ENCODE data around the gene TOMM34.

Gene TOMM34

DNA sequence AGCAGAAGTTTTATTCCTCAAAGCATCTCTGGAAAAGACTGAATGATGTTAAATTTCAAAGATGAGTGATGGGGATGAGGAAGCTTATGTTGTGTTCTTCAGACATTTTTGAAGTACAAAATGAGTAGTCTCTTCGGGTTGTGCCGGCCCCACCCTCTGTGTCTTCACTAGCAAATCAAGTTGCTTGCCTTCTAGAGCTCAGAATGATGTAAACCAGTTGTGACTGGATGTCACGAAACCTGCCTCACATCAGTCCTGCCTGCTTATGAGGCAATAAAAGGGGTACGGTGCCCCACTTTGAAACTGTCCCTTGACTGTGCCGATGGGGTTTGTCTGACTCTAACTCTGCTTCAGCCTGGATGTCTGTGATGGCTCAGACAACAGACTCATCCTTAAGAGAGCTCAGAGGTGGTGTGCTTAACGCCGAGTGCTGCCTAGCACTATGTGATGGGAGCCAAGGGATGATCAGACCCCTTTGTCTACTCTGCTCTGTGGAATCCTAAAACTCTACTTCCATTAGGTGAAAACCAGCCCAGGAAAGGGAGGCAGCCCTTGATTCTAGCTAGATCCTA, 19.0 kb downstream of the TOMM34 start:
- ATAC-seq (replicated peaks), result no peak
- DNase-seq, result no peak
- peaks cover 40% of the 10 kb centered on the region for H3K36me3 Mint-ChIP-seq (ENCODE audit: insufficient read depth)
- H3K4me3 Mint-ChIP-seq, result no peak overlapping the region
- H3K27ac Mint-ChIP-seq, result peak overlapping the region in 1 of 2 donors; percentile 66
- peaks cover 0 to 2% of the 10 kb centered on the region in 2 donors for H3K4me1 Mint-ChIP-seq (ENCODE audit: low read depth in 2 of 2)
- no peaks in the 10 kb centered on the region for H3K9me3 Mint-ChIP-seq
- no peaks in the 10 kb centered on the region for H3K27me3 Mint-ChIP-seq

DNA sequence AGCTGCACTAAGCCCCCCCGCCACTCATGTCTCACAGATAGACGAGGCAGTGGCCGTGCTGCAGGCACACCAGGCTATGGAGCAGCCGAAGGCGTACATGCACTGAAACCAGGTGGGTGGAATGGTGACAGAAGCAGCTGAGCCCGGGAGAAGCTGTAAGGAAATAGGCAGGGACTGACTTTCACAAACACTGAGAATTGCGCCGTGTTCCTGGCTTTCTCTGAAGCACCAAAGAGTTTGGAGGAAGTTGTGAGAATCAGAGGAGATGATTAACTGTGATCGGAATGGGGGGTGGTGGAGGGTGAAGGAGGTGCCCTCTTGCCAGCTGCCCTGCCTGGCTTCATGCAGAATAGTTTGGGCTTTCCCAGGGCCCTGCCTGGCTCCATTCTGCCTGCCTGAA, 21.6 kb downstream of the TOMM34 start:
- ATAC-seq (replicated peaks) (no peak), DNase-seq (no peak)
- peaks cover 15% of the 10 kb centered on the region for H3K36me3 Mint-ChIP-seq (ENCODE audit: insufficient read depth)
- H3K27ac Mint-ChIP-seq, result peak overlapping the region in 1 of 2 donors; percentile 59
- no peaks in the 10 kb centered on the region for H3K9me3 Mint-ChIP-seq
- no peak overlapping the region for H3K4me3 Mint-ChIP-seq
- peaks cover 0 to 2% of the 10 kb centered on the region in 2 donors for H3K4me1 Mint-ChIP-seq (ENCODE audit: low read depth in 2 of 2)
- no peaks in the 10 kb centered on the region for H3K27me3 Mint-ChIP-seq

DNA sequence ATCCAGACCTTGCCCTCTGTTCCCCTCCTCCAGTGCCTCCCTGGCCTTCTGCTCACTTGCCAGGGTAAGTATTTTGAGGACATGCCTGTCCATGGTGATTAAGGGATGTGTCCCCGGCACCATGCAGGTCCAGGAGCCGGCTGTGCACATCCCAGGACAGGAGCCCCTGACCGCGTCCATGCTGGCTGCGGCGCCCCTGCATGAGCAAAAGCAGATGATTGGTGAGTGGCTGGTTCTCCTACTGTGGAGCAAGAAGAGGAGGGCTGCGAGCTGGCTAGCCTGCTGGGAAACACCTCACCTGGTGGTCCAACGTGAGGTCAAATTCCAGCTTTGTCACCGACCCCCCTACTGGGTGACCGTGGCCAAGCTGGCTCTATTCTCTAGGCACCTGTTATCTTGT, 23.7 kb downstream of the TOMM34 start:
- Mint-ChIP-seq H3K27me3 (no peaks in the 10 kb centered on the region), H3K9me3 (no peaks in the 10 kb centered on the region), H3K36me3 (ENCODE audit: insufficient read depth) (peaks cover 19% of the 10 kb centered on the region), H3K4me3 (no peak overlapping the region), H3K4me1 (ENCODE audit: low read depth in 2 of 2) (peaks cover 0 to 2% of the 10 kb centered on the region in 2 donors), H3K27ac (peak overlapping the region in 1 of 2 donors; percentile 13)
- DNase-seq (no peak), ATAC-seq (replicated peaks) (no peak)

DNA sequence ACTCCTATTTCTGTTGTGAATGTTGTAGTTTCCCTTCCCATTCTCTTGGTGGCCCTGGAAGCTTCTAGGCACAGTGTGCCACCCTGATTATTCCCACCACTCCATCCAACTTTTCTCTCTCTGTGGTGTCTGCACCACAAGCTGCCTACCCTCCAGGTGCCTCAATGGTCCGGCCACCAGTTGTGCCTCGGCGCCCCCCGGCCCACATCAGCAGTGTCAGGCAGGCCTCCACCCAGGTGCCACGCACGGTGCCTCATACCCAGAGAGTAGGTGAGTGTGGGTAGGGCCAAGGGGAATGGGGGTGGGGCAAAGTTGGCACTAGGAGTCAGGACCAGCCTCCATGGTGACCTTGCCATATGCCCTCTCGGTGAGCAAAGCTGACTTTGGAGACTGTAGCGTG, 27.3 kb downstream of the TOMM34 start:
- no peaks in the 10 kb centered on the region for H3K4me1 Mint-ChIP-seq (ENCODE audit: low read depth in 2 of 2)
- DNase-seq (no peak), ATAC-seq (replicated peaks) (no peak)
- no peaks in the 10 kb centered on the region for H3K9me3 Mint-ChIP-seq
- peaks cover 16% of the 10 kb centered on the region for H3K36me3 Mint-ChIP-seq (ENCODE audit: insufficient read depth)
- H3K27ac Mint-ChIP-seq, result no peak overlapping the region
- H3K4me3 Mint-ChIP-seq, result no peak overlapping the region
- no peaks in the 10 kb centered on the region for H3K27me3 Mint-ChIP-seq

DNA sequence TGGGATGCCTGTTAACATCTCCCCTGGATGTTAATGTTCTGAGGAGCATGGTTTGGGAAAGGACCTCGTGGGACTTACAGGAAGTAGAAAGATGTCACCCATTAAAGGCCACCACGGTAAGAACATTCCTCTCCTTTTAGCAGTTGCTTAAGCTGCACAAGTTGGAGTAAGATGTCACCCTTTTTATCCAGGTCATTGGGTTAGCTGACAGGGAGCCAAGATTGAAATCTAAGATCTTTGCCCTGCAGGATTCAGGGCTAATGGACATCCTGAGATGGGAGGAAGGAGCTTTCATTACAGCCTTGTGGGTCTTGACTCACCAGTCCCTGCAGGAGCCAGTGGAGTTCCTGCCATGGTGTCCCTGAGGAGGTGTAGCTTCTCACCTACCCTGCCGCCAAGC, 28.3 kb downstream of the TOMM34 start:
- Mint-ChIP-seq H3K27ac (peak overlapping the region in 1 of 2 donors; percentile 15), H3K4me3 (no peak overlapping the region), H3K27me3 (no peaks in the 10 kb centered on the region), H3K4me1 (ENCODE audit: low read depth in 2 of 2) (no peaks in the 10 kb centered on the region), H3K36me3 (ENCODE audit: insufficient read depth) (peaks cover 14% of the 10 kb centered on the region), H3K9me3 (no peaks in the 10 kb centered on the region)
- DNase-seq (no peak), ATAC-seq (replicated peaks) (no peak)

DNA sequence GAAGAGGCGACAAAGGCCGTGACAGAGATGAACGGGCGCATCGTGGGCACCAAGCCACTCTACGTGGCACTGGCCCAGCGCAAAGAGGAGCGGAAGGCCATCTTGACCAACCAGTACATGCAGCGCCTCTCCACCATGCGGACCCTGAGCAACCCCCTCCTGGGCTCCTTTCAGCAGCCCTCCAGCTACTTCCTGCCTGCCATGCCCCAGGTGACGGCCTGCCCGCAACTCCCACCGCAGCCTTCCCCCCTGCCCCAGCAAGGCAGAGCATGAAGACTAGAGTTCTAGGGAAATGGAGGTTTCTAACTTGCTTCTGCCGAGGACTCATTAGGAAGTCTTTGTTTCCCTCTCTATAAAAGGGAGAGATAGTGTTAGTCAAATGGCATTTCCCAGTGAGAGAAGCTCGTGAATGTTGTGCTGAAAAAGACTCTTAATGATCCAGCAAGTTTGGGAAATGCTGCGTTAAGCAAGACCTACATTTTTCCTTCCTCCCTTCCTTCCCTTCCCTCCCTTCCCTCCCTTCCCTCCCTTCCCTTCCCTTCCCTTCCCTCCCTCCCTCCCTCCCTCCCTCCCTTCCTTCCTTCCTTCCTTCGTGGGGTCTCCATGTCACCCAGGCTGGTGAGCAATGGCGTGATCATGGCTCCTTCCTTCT, 29.6 kb downstream of the TOMM34 start:
- Mint-ChIP-seq H3K4me1 (ENCODE audit: low read depth in 2 of 2) (no peaks in the 10 kb centered on the region), H3K27ac (no peak overlapping the region), H3K27me3 (no peaks in the 10 kb centered on the region), H3K36me3 (ENCODE audit: insufficient read depth) (peaks cover 14% of the 10 kb centered on the region), H3K9me3 (no peaks in the 10 kb centered on the region), H3K4me3 (no peak overlapping the region)
- DNase-seq (no peak), ATAC-seq (replicated peaks) (no peak)

DNA sequence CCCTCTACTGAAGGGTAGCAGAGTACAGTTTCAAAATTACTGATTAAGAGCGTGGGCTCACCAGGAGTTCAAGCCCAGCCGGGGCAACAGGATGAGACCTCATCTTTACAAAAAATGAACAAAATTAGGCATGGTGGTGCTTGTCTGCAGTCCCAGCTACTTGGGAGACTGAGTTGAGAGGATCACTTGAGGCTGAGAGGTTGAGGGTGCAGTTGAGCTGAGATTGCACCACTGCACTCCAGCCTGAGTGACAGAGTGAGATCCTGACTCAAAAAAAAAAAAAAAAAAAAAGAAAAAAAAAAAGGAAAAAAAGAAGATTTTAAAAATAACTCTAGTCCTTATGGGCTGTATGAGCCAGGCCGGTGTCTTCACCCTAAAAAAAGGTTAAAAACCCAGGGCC, 31.6 kb downstream of the TOMM34 start:
- no peaks in the 10 kb centered on the region for H3K4me1 Mint-ChIP-seq (ENCODE audit: low read depth in 2 of 2)
- H3K4me3 Mint-ChIP-seq, result no peak overlapping the region
- no peaks in the 10 kb centered on the region for H3K9me3 Mint-ChIP-seq
- no peak overlapping the region for H3K27ac Mint-ChIP-seq
- DNase-seq (no peak), ATAC-seq (replicated peaks) (no peak)
- no peaks in the 10 kb centered on the region for H3K27me3 Mint-ChIP-seq
- H3K36me3 Mint-ChIP-seq (ENCODE audit: insufficient read depth), result peaks cover 16% of the 10 kb centered on the region

DNA sequence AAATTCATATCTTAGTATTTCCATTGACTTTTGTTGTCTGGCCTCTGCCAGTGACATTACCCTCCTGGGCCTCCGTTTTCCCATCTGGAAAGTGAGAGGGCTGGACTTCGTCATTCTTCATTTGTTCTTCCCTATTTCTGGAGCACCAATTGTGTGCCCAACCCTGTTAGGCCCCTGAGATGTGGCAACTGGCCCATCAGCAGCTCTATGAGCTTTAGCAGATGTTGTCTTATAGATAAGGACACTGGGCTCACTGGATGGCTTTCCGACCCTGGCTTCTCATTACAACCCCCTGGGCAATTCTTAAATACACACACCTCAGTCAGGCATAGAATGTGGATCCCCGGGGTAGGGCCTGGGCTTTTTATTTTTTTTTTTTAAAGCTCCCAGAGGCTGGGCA, 35.7 kb downstream of the TOMM34 start:
- ATAC-seq (replicated peaks) (no peak), DNase-seq (no peak)
- H3K36me3 Mint-ChIP-seq (ENCODE audit: insufficient read depth), result peaks cover 8% of the 10 kb centered on the region
- H3K9me3 Mint-ChIP-seq, result no peaks in the 10 kb centered on the region
- H3K4me3 Mint-ChIP-seq, result no peak overlapping the region
- H3K27me3 Mint-ChIP-seq, result no peaks in the 10 kb centered on the region
- no peaks in the 10 kb centered on the region for H3K4me1 Mint-ChIP-seq (ENCODE audit: low read depth in 2 of 2)
- H3K27ac Mint-ChIP-seq, result peak overlapping the region in 1 of 2 donors; percentile 38

DNA sequence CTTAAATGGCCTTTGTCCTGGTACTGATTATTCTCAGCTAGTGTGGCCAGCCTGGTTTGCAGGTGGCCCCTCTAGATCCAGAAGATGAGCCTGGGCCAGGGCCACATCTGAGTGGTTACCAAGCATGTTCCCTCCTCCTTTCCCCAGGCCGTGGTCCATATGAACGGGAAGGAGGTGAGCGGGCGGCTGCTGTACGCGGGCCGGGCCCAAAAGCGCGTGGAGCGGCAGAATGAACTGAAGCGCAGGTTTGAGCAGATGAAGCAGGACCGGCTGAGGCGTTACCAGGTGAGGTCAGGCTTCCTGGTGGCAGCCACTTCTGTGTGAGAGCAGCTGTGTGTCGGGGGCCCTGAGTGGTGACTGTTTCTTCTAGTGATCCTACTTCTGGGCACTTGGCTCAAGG, 38.8 kb downstream of the TOMM34 start:
- Mint-ChIP-seq H3K9me3 (no peaks in the 10 kb centered on the region), H3K36me3 (ENCODE audit: insufficient read depth) (peaks cover 14% of the 10 kb centered on the region), H3K27me3 (no peaks in the 10 kb centered on the region), H3K27ac (no peak overlapping the region), H3K4me1 (ENCODE audit: low read depth in 2 of 2) (no peaks in the 10 kb centered on the region), H3K4me3 (no peak overlapping the region)
- ATAC-seq (replicated peaks) (no peak), DNase-seq (no peak)

DNA sequence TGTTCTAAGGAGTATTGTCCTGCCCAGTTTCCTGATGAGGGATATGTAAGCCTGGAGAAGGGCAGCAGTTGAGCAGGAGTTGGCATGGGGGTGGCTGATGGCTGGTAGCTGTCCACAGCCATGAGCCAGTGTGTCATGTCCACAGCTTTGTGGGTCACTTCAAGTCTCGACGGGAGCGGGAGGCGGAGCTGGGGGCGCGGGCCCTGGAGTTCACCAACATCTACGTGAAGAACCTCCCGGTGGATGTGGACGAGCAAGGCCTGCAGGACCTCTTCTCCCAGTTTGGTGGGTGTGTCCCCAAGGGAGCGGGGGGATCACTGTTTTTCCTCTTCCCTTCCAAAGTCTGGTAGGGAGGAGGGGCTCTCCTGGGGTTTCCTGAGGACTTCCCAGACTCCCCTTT, 41.4 kb downstream of the TOMM34 start:
- H3K9me3 Mint-ChIP-seq, result no peaks in the 10 kb centered on the region
- no peak for ATAC-seq (replicated peaks)
- H3K27ac Mint-ChIP-seq, result no peak overlapping the region
- H3K36me3 Mint-ChIP-seq (ENCODE audit: insufficient read depth), result peaks cover 14% of the 10 kb centered on the region
- H3K4me1 Mint-ChIP-seq (ENCODE audit: low read depth in 2 of 2), result peaks cover 0 to 2% of the 10 kb centered on the region in 2 donors
- no peak for DNase-seq
- no peaks in the 10 kb centered on the region for H3K27me3 Mint-ChIP-seq
- no peak overlapping the region for H3K4me3 Mint-ChIP-seq

DNA sequence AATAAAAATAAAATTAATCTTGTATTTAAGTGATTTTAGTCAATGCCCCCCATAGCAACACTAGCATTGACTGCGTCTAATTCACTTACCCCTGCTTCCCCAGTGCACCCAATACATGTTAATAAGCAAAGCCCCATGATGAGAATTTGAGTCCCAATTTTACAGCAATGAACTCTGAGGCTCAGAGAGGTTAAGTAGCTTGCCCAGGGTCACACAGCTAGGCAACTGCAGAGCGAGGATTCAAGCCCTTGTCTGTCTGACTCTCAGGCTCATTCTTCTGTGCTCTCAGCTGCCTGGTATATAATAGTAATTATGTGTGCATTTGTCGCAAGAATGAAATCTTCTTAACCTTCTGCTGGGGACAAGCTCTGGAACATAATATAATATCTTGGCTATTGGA, 41.9 kb downstream of the TOMM34 start:
- Mint-ChIP-seq H3K9me3 (no peaks in the 10 kb centered on the region), H3K4me1 (ENCODE audit: low read depth in 2 of 2) (peaks cover 0 to 2% of the 10 kb centered on the region in 2 donors), H3K27ac (no peak overlapping the region), H3K27me3 (no peaks in the 10 kb centered on the region), H3K4me3 (no peak overlapping the region), H3K36me3 (ENCODE audit: insufficient read depth) (peaks cover 10% of the 10 kb centered on the region)
- ATAC-seq (replicated peaks) (no peak), DNase-seq (no peak)

DNA sequence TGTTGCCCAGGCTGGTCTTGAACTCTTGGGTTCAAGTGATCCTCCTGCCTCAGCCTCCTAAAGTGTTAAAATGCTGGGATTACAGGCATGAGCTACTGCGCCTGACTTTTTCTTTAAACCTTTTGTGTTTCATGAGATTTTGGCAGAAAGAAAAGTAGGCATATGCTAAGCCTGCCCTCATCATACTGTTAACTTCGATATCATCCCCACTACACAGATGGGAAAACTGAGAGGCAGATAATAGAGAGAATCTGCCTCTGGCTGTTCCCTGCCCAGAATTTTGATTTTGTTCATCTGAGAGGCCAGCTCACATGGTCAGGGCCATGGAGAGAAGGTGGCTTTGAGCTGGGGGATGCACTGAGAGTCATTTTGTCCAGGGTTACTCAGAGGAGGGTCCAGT, 42.8 kb downstream of the TOMM34 start:
- no peak for ATAC-seq (replicated peaks)
- H3K36me3 Mint-ChIP-seq (ENCODE audit: insufficient read depth), result peaks cover 6% of the 10 kb centered on the region
- H3K9me3 Mint-ChIP-seq, result no peaks in the 10 kb centered on the region
- peaks cover 0 to 2% of the 10 kb centered on the region in 2 donors for H3K4me1 Mint-ChIP-seq (ENCODE audit: low read depth in 2 of 2)
- no peak overlapping the region for H3K27ac Mint-ChIP-seq
- no peak for DNase-seq
- no peaks in the 10 kb centered on the region for H3K27me3 Mint-ChIP-seq
- H3K4me3 Mint-ChIP-seq, result no peak overlapping the region

DNA sequence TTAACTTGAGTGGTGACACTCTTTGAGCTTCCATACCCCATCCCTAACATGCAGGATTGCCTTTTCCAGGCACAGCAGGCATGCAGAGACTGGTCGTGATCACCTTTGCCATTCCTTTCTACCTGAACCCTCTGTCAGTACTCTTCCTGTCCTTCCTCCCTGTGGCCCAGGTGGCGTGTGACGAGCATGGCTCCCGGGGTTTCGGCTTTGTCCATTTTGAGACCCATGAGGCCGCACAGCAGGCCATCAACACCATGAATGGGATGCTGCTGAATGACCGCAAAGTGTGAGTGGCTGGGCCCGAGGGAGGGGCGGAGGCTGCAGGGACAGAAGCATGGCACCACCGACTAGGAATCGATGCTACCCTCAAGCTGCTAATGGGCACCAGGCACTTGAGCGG, 43.6 kb downstream of the TOMM34 start:
- no peak overlapping the region for H3K27ac Mint-ChIP-seq
- DNase-seq, result no peak
- ATAC-seq (replicated peaks), result no peak
- no peak overlapping the region for H3K4me3 Mint-ChIP-seq
- no peaks in the 10 kb centered on the region for H3K9me3 Mint-ChIP-seq
- no peaks in the 10 kb centered on the region for H3K27me3 Mint-ChIP-seq
- peaks cover 0 to 2% of the 10 kb centered on the region in 2 donors for H3K4me1 Mint-ChIP-seq (ENCODE audit: low read depth in 2 of 2)
- H3K36me3 Mint-ChIP-seq (ENCODE audit: insufficient read depth), result peaks cover 6% of the 10 kb centered on the region

DNA sequence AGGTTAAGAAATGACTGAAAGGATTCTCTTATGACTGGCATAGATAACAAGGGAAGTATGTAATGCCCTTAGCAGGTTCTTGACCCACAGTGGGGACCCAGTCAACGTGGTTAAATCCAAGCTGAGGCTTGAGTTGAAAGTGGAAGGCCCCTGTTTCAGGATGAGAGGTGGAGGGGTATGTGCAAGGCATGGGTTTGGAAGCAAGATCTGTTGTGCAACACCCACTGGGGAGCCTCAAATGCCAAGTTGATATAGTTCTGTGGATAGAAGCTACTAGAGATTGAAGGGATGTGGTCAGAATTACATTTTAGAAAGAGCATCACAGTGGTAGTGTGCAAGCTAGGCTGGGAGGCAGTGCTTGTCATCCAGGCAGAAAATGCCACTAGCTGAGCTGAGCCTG, 45.3 kb downstream of the TOMM34 start:
- DNase-seq (no peak), ATAC-seq (replicated peaks) (no peak)
- Mint-ChIP-seq H3K4me3 (no peak overlapping the region), H3K27me3 (no peaks in the 10 kb centered on the region), H3K27ac (no peak overlapping the region), H3K9me3 (no peaks in the 10 kb centered on the region), H3K36me3 (ENCODE audit: insufficient read depth) (peaks cover 8% of the 10 kb centered on the region), H3K4me1 (ENCODE audit: low read depth in 2 of 2) (peaks cover 0 to 10% of the 10 kb centered on the region in 2 donors)

Measured in effector memory CD8-positive, alpha-beta T cell (primary cell).